Measurements from ENCODE around the gene FBXW9. TPM values are rescaled to one million over a fixed set of nuclear protein-coding genes. Genes with fewer than 3 reads are reported as not detected.
"Not testable (repeated sequence)": the region's sequence is repeated elsewhere in the genome, so short reads cannot be mapped to it uniquely, and the experiment has no call there.

The FBXW9 gene
- total RNA-seq, result 1 to 10 TPM; 4.9 to 5.3 TPM

- POLR2A ChIA-PET, result interaction anchor here (0.7 to 3.3 kb wide), 10 partner anchors 11 to 146 kb away, joined by 3 to 24 read pairs (median 6); partner anchors contain the start of genes DHPS, RNASEH2A, TNPO2 and TRIR
These were observed at the start of gene FBXW9 for GRCh38 chr19:12696366-12697335. Gene FBXW9 (minus strand): TSS chr19:12696631. CDS start chr19:12696581, 50 bp downstream.

GRCh38 chr19:12745166-12745897 is 48.9 kb upstream of the FBXW9 start:
- peaks cover 6% of the 10 kb centered on the region for H3K27me3 Mint-ChIP-seq
- no peak for ATAC-seq (ENCODE audit: low read depth)
- DNase-seq, result no peak
- POLR2A ChIA-PET, result no interaction called here
- H3K27ac Mint-ChIP-seq, result no peak overlapping the region
- peaks cover 4% of the 10 kb centered on the region for H3K4me1 Mint-ChIP-seq
- H3K4me3 Mint-ChIP-seq, result no peak overlapping the region
- peaks cover 35% of the 10 kb centered on the region for H3K36me3 Mint-ChIP-seq
- peaks cover 1% of the 10 kb centered on the region for H3K9me3 Mint-ChIP-seq

More at GRCh38 chr19:12696366-12697335, at the start of gene FBXW9:
- peak; percentile 98 for DNase-seq
- Mint-ChIP-seq H3K27ac (peak within 1 kb of the TSS; percentile 97), H3K36me3 (peaks cover 4% of the 10 kb centered on the region), H3K9me3 (no peaks in the 10 kb centered on the region), H3K4me3 (peak within 1 kb of the TSS; percentile 93), H3K27me3 (no peaks in the 10 kb centered on the region), H3K4me1 (peaks cover 10% of the 10 kb centered on the region)
- ATAC-seq (ENCODE audit: low read depth), result peak; percentile 84

GRCh38 chr19:12737835-12738351 is 41.5 kb upstream of the FBXW9 start:
- Mint-ChIP-seq H3K27ac (peak overlapping the region; percentile 98), H3K4me1 (peaks cover 20% of the 10 kb centered on the region), H3K36me3 (peaks cover 10% of the 10 kb centered on the region), H3K27me3 (no peaks in the 10 kb centered on the region), H3K4me3 (peak overlapping the region; percentile 100), H3K9me3 (no peaks in the 10 kb centered on the region)
- POLR2A ChIA-PET, result interaction anchor here (0.6 to 8.9 kb wide), 6 partner anchors 14 to 60 kb away, joined by 3 to 162 read pairs (median 6); partner anchors contain the start of genes DHPS, JUNB and TNPO2
- no peak for DNase-seq
- ATAC-seq (ENCODE audit: low read depth), result no peak

- no peaks in the 10 kb centered on the region for H3K27me3 Mint-ChIP-seq
- H3K4me3 Mint-ChIP-seq, result peak within 1 kb of the TSS; percentile 100
- ATAC-seq (ENCODE audit: low read depth) (peak; percentile 83), DNase-seq (peak; percentile 80)
- POLR2A ChIA-PET, result interaction anchor here (0.5 to 8.9 kb wide), 9 partner anchors 14 to 123 kb away, joined by 3 to 162 read pairs (median 4); partner anchors contain the start of genes BEST2, DHPS, JUNB and TNPO2
- H3K27ac Mint-ChIP-seq, result peak within 1 kb of the TSS; percentile 98
- no peaks in the 10 kb centered on the region for H3K9me3 Mint-ChIP-seq
- H3K36me3 Mint-ChIP-seq, result peaks cover 9% of the 10 kb centered on the region
- peaks cover 24% of the 10 kb centered on the region for H3K4me1 Mint-ChIP-seq
These were observed 40.8 kb upstream of the FBXW9 start, which contains the start of gene GET3 for GRCh38 chr19:12736995-12737834. Gene GET3 (plus strand): TSS chr19:12737497. CDS start chr19:12737506, 9 bp downstream.

GRCh38 chr19:12733369-12734214 is 37.2 kb upstream of the FBXW9 start:
- POLR2A ChIA-PET, result interaction anchor here (0.6 to 8.9 kb wide), 18 partner anchors 10 to 419 kb away, joined by 3 to 162 read pairs (median 4); partner anchors contain the start of genes DHPS, FBXW9, JUNB and RNASEH2A
- Mint-ChIP-seq H3K27ac (peak overlapping the region; percentile 96), H3K4me3 (peak overlapping the region; percentile 94), H3K36me3 (peaks cover 25% of the 10 kb centered on the region), H3K4me1 (peaks cover 27% of the 10 kb centered on the region), H3K9me3 (no peaks in the 10 kb centered on the region), H3K27me3 (no peaks in the 10 kb centered on the region)
- ATAC-seq (ENCODE audit: low read depth) (no peak), DNase-seq (no peak)

GRCh38 chr19:12731337-12731736 is 34.9 kb upstream of the FBXW9 start:
- no peaks in the 10 kb centered on the region for H3K9me3 Mint-ChIP-seq
- peaks cover 36% of the 10 kb centered on the region for H3K36me3 Mint-ChIP-seq
- DNase-seq (no peak), ATAC-seq (ENCODE audit: low read depth) (no peak)
- H3K4me1 Mint-ChIP-seq, result peaks cover 18% of the 10 kb centered on the region
- H3K4me3 Mint-ChIP-seq, result no peak overlapping the region
- no peak overlapping the region for H3K27ac Mint-ChIP-seq
- POLR2A ChIA-PET, result interaction anchor here (8.9 kb wide), 1 partner anchor 8 kb away, joined by 162 read pairs; the partner anchor contains the start of gene TNPO2
- H3K27me3 Mint-ChIP-seq, result no peaks in the 10 kb centered on the region

- DNase-seq (no peak), ATAC-seq (ENCODE audit: low read depth) (no peak)
- POLR2A ChIA-PET, result interaction anchor here (8.9 kb wide), 1 partner anchor 7 kb away, joined by 162 read pairs; the partner anchor contains the start of gene TNPO2
- H3K4me1 Mint-ChIP-seq, result peaks cover 18% of the 10 kb centered on the region
- no peak overlapping the region for H3K27ac Mint-ChIP-seq
- H3K36me3 Mint-ChIP-seq, result peaks cover 36% of the 10 kb centered on the region
- H3K9me3 Mint-ChIP-seq, result no peaks in the 10 kb centered on the region
- H3K4me3 Mint-ChIP-seq, result no peak overlapping the region
- H3K27me3 Mint-ChIP-seq, result no peaks in the 10 kb centered on the region
These were observed 33.6 kb upstream of the FBXW9 start for GRCh38 chr19:12730064-12730463.

- H3K36me3 Mint-ChIP-seq, result peaks cover 34% of the 10 kb centered on the region
- H3K27me3 Mint-ChIP-seq, result no peaks in the 10 kb centered on the region
- H3K9me3 Mint-ChIP-seq, result no peaks in the 10 kb centered on the region
- no peak for ATAC-seq (ENCODE audit: low read depth)
- DNase-seq, result no peak
- peaks cover 15% of the 10 kb centered on the region for H3K4me1 Mint-ChIP-seq
- POLR2A ChIA-PET, result interaction anchor here (0.7 to 1.0 kb wide), 2 partner anchors 55 to 1494 kb away, joined by 3 to 5 read pairs; no protein-coding TSS in a partner anchor
- no peak overlapping the region for H3K4me3 Mint-ChIP-seq
- H3K27ac Mint-ChIP-seq, result no peak overlapping the region
These were observed 31.5 kb upstream of the FBXW9 start for GRCh38 chr19:12727745-12728433.

- Mint-ChIP-seq H3K27ac (peak overlapping the region; percentile 26), H3K36me3 (peaks cover 31% of the 10 kb centered on the region), H3K4me3 (no peak overlapping the region), H3K9me3 (no peaks in the 10 kb centered on the region), H3K27me3 (no peaks in the 10 kb centered on the region), H3K4me1 (peaks cover 10% of the 10 kb centered on the region)
- POLR2A ChIA-PET, result interaction anchor here (0.7 to 7.2 kb wide), 2 partner anchors 7 to 16 kb away, joined by 4 to 162 read pairs; partner anchors contain the start of genes GET3 and TRIR
- ATAC-seq (ENCODE audit: low read depth) (no peak), DNase-seq (no peak)
These were observed 30.5 kb upstream of the FBXW9 start for GRCh38 chr19:12726988-12727316.

GRCh38 chr19:12725612-12726011 is 29.2 kb upstream of the FBXW9 start:
- Mint-ChIP-seq H3K4me1 (peaks cover 15% of the 10 kb centered on the region), H3K36me3 (peaks cover 31% of the 10 kb centered on the region)
- H3K27me3 Mint-ChIP-seq; ATAC-seq (ENCODE audit: low read depth); DNase-seq; H3K9me3 Mint-ChIP-seq; H3K4me3 Mint-ChIP-seq; H3K27ac Mint-ChIP-seq: not testable (repeated sequence)
- POLR2A ChIA-PET, result interaction anchor here (0.7 to 7.2 kb wide), 2 partner anchors 8 to 305 kb away, joined by 6 to 162 read pairs; partner anchors contain the start of genes GET3 and TRIR

Measured in activated naive CD8-positive, alpha-beta T cell treated with anti-CD3 and anti-CD28 coated beads, Interleukin-2, amount 10 ng/mL, durations not matched to agents 7 days and 5 days (primary cell).